HG03066 (cell line): Measurements from ENCODE around the gene CRYBA1.
"Not testable (repeated sequence)": the region's sequence is repeated elsewhere in the genome, so short reads cannot be mapped to it uniquely, and the experiment has no call there.

Experiments used
- ATAC-seq: cut with Tn5 transposase; IDR thresholded peaks from one replicate; pipeline ENCODE4 v1.9.1; 2021; ENCODE audit warnings: low read depth; ENCODE audit not compliant: unreplicated experiment

CRYBA1 gene

DNA sequence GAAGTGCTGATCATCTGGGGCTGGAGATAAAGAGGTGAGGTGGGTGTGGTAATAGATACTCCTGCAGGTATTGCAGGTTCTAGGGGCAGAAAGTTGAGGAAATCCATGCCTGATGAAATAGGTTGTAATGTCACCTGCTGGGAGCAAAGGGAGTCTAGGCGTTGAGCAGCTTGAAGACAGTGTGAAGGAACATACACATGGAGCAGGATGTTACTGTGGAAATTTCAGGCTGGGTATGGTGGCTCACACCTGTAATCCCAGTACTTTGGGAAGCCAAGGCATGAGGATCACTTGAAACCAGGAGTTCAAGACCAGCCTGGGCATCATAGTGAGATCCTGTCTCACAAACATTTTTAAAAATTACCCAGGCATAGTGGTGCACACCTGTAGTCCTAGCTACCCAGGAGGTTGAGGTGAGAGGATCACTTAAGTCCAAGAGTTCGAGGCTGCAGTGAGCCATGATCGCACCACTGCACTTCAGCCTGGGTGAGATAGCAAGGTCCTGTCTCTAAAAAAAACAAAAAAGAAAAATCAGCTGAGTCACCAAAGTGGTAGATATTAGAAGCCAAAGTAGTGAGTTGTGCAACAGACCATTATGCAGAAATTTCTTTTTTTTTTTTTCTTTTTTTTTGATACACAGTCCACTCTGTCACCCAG, 9.1 kb upstream of the CRYBA1 start:
- no peak for ATAC-seq

DNA sequence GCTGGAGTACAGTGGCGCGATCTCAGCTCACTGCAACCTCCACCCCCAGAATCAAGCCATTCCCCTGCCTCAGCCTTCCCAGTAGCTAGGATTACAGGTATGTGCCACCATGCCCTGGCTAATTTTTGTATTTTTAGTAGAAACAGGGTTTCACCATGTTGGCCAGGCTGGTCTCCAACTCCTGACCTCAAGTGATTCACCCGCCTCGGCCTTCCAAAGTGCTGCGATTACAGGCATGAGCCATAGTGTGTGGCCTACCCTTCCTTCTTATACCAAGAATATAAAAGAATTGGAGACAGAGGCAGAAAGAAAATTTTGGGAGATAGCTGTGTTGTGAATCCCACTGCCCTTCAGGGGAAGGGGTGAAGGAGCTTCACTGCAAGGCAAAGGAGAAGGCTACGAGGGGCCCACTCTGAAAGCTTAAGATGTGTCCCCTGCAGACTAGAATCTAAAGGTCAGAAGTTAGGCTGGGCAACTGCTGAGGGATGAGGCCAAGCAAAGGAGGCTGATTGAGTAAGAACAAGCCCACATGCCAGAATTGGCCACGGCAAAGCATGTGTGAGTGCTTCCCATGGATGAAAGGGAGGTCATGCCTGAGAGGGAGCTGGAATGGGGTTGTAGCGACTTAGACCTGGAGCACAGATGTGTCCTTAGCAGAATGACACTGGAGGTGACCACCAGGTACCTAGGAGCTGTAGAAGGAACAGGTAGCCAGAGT, 8.4 kb upstream of the CRYBA1 start:
- ATAC-seq, result no peak

DNA sequence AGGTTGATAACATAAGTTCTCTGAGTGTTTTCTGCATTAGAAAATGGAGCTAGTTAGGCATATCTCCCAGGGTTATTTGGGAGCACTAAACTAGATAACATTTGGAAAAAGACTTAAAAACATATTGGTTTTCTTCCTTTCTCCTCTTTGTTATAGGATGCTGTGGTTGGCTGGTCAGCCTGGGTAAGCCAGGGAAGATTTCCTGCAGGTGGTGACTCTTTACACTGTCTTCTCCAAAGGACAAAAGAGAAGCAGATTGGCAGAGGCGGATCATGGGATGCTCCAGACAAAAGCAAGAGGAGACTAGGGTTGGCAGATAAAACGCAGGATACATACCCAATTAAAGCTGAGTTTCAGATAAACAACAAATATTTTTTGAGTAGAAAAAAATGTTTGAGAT, 6.2 kb upstream of the CRYBA1 start:
- ATAC-seq, result no peak

DNA sequence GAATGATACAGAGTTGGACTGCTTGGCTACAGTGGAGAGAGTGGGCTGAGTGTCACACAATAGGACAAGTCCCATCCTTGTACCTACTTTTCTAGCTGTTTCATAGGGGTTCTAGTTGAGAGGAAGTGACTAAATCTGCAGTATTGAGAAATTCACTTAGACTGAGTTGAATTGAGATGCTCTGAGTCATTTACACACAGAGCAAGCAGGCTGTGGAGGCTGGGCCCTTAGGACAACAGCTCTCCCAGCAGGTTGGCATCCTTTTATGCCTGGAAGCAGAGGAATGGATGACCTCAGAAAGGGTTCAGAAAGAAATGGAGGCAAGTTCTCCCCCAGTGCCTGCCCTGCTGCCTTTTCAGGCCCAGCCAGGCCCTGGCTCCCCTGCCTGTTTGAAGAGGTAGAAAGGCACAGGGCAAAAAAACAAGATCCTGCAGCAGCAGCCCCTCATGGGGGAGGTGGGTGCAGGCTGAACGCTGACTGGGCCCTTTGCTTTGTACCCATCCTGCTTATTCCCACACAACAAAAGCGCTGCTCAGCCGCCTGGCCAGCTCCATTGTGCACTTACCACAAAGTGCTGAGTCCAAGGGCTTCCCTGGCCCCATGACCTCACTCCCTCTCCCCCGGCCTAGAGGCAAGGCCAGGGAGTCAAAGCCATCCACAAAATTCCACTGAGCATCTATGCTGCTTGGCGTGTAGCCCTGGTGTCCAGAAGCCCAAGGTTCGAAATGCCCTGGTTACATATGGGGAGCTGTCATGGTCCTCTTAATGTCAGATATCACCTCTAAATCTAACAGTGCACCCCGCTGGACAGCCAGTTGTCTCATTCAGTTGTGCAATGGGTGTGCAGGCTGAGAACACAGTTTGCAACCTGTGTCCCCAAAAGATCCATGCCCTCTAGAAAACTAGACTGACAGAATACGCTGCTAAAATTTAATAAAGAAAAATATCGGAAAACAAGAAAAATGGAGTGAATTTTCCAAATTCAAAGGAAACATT, 5.4 kb upstream of the CRYBA1 start:
- no peak for ATAC-seq

DNA sequence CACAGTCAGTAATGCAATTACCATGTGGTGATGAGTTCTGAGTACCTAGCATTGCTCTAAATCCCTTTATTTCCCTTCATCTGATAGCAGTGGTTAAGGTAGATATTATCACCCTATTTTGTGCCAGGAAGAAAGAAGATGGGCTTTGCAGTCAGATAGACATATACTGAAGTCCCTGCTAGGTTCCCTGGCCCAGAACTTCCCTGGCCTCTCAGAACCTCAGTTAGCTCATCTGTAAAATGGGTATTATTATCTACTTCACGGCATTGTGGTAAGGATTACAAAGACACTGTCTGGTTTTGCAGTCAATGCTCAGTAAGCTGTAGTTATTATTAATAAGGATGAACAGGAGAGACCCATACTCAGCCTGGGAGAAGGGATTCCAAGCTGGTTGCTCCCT, 4.6 kb upstream of the CRYBA1 start:
- no peak for ATAC-seq

DNA sequence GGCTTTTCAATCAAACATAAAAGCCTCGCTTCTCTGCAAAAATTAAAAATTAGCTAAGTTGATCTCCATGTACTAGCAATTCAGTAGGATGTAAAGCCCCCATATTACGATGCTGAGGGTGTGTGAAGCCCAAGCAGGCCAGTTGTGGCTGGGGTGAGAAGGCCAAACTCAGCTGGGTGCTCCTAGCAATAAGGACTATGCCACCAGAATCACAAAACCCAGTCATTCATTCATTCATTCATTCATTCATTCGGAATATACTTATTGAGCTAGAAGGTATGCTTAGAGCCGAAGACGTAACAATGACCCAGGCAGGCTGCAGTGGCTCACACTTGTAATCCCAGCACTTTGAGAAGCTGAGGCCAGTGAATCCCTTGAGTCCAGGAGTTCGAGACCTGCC, 3.9 kb upstream of the CRYBA1 start:
- no peak for ATAC-seq

DNA sequence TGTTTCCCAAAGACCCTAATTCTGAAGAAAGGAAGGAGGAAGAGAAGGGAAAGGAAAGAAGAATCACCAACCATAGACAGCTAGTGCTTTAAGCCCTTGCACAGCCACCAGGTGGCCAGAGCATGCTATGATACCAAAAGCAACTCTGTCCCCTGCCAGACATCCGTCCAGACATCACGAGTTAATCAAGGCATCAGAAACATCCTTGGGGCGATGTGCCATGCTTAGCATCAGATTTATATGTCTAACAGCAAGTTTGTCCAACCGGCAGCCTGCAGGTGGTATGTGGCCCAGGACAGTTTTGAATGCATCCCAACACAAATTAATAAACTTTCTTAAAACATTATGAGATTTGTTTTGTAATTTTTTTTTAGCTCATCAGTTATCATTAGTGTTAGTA, 2.9 kb upstream of the CRYBA1 start:
- no peak for ATAC-seq

DNA sequence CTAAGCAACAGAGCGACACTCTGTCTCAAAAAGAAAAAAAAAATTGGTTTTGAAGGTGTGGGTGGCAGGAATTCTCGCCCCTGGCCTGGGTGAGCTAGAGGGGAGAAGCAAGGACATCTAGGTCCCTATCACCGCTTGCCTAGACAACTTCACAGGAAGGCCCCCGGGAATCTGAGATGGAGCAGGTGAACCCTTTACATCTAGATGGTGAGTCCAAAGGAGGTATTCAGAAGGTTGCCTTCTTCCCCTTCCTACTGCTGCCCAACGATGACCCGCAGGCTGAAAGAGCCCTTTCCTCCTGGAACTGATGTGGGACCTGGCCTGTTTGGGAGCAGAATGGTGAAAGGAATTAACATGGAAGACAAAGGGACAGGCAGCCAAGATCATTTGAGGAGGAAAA, 1.3 kb upstream of the CRYBA1 start:
- ATAC-seq, result no peak

DNA sequence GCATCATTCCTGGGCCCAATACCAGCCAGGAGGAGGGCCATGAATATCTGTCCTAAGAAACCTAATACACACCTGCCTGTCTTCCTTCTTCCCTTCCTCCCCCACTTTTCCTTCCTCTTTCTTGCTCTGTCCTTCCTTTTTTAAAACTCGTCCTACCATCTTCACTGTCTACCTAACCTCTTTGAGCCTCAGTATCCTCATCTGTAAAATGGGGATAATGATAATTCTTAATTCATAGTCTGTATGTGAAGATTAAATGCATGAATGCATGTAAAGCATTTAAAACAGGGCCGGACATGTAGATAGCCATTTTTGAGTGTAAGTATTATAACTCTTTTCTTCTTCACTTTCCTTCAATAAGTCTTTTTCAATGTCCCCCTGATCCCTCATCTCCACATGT, 560 bp downstream of the CRYBA1 start:
- ATAC-seq, result no peak

DNA sequence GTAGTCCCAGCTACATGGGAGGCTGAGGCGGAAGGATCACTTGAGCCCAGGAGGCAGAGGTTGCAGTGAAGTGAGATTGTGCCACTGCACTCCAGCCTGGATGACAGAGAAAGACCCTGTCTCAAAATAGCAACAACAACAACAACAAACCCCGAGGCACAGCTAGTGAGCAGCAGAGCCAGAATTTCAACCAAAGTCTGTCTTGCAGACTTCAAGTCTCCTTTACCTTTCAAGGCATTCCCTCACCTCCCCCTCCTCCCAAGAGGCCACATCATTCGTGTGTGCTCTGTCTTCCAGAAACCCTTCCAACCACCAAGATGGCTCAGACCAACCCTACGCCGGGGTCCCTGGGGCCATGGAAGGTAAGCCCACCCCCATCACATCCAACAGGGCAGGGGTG, 2.2 kb downstream of the CRYBA1 start:
- ATAC-seq, result no peak

DNA sequence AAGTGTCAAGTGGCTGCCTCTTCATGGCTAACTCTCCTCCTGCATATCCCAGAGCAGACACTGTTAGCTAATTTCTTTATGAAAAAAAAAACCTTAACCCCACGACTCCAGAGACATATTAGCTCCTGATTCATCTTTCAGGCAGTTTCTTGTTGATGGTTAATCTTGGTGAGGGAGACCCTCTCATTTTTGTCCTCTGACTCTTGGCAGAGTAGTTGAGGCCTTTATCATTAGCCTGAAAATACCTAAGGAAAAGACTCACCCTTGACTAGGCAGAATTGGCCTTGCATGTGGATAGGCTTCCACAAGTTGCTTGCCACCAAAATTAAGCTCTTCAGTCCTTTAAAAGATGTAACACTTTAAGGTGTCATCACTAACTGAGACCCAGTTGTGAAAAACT, 4.0 kb downstream of the CRYBA1 start:
- no peak for ATAC-seq

DNA sequence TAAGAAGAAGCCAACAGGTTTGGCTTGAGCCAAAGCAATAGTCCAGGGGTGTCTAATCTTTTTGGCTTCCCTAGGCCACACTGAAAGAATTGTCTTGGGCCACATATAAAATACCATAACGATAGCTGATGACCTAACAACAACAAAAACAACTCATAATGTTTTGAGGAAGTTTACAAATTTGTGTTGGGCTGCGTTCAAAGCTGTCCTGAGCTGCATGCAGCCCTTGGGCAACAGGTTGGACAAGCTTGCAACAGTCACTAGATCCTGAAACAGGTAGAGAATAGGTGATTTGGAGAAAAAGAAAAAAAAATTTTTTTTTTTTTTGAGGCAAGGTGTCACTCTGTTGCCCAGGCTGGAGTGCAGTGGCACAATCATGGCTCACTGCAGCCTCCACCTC, 4.5 kb downstream of the CRYBA1 start:
- ATAC-seq, result no peak

DNA sequence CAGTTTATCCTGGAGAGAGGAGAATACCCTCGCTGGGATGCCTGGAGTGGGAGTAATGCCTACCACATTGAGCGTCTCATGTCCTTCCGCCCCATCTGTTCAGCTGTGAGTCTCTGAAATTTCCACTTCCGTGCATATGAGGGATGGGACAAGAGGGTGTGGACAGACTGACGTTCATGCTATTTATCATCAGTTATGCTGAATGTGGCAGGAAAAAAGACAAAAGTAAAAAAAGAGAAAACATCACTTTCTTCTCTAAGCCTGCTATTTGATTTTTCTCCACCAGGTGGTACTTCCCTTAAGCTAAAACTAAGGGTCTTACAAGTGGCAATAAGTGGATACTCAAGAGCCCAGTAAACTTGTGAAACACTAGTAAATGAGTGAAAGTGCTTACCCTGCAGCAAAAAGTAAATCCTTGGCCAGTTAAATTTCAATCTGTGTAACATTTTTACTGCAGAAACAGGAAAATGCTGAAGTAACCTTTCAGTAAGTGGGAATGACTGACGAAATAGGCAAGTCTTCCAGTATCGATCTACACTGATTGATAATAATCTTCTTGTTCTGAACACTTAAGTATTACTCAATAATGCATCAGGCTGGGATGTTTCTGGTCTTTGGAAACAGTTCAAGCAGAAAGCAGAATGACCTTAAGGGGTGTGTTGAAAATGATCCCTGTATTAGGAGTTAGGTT, 5.6 kb downstream of the CRYBA1 start:
- ATAC-seq, result no peak

DNA sequence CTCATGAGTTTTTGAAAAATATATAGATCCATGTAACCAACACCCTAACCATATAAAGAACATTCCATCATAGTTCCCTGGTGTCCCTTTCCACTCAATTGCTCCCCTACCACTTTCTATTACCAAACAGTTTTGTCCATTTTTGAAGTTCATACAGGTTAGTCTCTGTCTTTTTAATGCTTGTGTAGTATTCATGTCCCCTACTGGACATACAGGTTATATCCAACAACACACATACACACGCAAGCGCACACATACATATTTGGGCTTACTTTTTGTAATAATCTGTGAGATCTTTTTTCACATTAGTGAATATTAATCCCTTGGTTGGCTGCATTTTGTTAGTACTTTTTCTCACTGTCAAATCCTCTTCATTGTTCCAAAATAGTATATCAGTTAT, 6.4 kb downstream of the CRYBA1 start:
- ATAC-seq, result no peak

DNA sequence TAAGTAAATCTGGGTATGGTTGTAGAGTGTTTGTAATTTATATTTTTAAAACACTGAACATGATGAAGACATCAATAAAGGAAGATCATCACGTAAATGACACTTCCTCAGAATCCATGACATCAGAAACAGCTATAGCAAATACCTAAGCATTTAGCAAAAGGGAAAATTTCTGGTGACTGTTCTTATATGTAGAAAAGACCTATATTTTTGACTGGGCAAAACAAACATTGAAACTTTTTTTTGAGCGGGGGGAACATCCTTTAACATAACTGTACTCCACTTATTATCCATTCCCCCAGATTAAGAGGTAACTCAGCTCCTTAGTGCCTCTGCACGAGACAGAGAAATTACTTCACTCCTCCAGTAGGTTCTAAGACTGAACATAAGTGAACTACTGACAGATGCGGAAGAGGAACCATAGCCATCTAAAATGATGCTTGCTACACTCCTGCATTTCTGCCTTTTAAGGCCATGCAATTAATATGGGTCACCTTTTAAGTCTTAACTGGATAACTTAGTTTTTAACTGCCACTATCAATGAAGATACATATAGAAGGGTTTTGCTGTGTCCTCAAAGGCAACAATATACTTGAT, 9.4 kb downstream of the CRYBA1 start:
- no peak for ATAC-seq

DNA sequence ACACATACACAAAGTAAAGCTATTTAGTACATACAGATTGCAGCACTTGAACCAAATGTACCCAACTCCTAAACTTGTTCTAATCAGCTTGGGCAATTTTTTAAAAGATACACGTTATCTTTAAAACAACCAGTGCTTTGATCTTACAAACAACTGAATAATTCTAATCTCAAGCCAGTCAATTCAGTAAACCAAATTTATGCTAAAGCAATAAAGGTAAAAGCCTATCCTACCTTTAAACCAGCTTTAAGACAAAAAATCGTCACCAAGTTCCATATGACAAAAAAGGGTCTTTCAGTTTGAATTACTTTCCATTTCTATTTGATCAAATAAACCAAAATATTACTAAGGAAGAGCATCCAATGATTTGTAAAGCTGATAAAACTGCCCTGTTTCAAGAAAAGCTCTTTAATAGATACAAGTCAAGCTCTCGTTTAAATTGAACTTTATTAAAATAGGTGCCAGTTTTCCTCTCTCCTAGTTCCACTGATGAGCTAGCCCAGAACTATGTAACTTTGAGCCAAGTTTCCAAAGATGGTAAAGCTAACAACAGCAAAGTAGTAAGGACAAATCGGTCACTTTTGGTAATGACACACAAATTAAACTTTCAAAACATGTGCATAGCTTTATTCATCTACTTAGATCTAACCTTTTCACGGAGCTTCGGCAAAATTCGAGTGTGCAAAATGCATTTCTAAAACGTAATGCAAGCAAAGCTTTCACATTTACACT, 10.2 kb downstream of the CRYBA1 start:
- ATAC-seq, result no peak

DNA sequence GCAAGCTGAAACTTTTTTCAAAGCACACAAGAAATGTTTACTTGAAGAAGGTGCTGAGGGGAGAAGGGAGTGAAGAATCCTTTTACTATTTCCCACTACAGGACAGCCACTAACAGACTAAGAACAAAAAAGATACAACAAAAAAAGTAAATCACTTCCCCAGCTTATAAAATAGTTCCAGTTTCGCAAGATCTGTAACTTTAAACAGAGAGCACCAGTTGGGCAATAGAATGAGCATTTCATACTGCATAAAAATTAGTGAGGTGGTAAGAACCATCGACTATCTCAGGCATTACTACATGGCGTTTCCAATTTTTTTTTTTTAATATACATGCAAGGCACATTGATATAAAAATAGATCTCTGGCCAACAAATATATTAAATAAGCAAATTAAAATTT, 11.1 kb downstream of the CRYBA1 start:
- ATAC-seq, result no peak

DNA sequence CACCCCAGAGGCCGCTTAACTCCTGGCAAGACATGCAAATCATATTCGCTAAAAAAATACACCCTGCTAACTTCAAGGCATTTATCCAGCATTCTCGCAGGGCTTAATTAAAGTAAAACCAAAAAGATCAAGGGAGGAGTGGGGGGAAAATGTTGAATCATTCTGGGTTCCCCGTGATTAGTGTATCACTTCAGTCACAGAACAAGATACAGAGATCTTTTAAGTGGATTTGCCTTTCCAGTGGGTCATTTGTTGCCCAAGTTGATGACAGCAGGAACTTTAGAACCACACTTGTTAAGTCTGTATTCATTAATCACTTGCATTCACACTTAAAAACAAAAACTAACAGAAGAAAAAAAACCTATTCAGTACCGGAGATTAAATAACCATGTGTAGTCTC, 17.3 kb downstream of the CRYBA1 start:
- no peak for ATAC-seq

DNA sequence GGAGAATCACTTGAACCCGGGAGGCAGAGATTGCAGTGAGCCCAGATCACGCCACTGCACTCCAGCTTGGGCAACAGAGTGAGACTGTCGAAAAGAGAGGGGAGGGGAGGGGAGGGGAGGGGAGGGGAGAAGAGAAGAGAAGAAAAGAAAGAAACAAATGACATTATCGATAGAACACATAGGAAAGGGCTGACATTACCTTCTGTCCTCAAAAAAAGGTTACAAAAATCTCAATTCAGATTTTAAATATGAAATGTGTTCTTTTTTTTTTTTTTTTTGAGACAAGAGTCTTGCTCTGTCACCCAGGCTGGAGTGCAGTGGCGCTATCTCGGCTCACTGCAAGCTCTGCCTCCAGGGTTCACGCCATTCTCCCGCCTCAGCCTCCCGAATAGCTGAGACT, 25.3 kb downstream of the CRYBA1 start:
- ATAC-seq, result not testable (repeated sequence)

DNA sequence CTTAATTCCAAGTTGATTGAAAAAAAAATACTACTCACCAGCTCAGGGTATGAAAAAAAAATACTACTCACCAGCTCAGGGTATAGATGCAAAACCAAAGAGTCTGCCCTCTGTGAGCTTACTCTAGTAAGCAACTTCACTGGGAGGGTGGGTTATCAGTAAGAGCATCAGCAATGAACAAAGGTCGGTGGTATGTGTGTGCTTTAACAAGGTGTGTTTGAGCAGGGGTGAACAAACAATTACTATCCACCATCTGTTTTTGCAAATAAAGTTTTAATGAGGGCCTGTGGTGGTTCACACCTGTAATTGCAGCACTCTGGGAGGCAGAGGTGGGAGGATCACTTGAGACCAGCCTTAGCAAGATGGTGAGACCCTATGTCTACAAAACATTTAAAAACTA, 27.3 kb downstream of the CRYBA1 start:
- no peak for ATAC-seq
